Muscle of back (tissue), 11 donors: ENCODE results near the gene ADAR. TPM values are rescaled to one million over a fixed set of nuclear protein-coding genes. Genes with fewer than 3 reads are reported as not detected.

ENCODE experiments used
- DNase-seq, 3 donors: peaks; one replicate each; pipeline versions ENCODE4 v3.0.0 to v3.0.0-alpha.2; 2013
- polyA plus RNA-seq, 10 donors: library from polyadenylated mRNA; unstranded; fragments of 120-200 nt; gene quantifications; one replicate each; pipeline ENCODE4 v1.2.1, GENCODE V29; 2013; ENCODE audit not compliant: insufficient read length in 10 of 10

Gene ADAR
- polyA plus RNA-seq, 10 donors: 41.8 to 71.8 (median 50.3) TPM

DNA sequence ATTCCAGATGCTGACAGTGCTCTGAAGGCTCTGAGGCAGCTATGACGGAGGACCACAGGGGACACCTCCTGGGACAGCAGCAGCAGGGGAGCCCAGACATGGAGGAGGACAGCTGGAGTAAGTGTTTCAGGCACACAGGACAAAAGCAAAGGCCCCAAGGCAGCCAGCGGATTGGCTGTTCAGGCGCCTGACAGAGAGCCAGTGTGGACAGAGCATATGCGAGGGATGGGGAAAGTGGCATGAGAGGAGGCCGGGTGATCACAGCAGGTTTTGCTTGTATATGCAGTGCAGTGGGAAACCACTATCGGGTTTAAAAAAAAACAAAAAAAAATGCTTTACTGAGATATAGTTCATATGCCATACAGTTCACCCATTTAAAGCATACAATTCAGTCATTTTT, 21.3 kb downstream of the ADAR start:
- DNase-seq: no peak

DNA sequence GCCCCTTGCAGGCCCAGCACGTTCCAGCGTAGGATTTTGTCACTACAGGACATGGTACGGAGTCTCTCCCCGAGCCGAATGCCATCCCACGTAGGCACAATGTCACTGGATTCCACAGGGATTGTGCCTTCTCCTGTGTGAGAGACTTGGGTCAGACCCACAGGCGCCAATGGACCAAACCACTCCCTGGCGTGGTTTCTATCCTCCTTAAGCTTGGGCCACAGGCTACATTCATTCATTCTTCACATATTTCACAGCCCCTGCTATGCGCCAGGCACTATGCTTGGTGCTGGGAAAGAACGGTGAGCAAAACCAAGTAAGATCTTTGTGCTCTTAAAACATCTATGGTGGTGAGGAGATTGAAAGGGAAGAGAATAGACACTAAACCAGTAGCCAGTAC, 21.8 kb downstream of the ADAR start:
- no peak for DNase-seq

DNA sequence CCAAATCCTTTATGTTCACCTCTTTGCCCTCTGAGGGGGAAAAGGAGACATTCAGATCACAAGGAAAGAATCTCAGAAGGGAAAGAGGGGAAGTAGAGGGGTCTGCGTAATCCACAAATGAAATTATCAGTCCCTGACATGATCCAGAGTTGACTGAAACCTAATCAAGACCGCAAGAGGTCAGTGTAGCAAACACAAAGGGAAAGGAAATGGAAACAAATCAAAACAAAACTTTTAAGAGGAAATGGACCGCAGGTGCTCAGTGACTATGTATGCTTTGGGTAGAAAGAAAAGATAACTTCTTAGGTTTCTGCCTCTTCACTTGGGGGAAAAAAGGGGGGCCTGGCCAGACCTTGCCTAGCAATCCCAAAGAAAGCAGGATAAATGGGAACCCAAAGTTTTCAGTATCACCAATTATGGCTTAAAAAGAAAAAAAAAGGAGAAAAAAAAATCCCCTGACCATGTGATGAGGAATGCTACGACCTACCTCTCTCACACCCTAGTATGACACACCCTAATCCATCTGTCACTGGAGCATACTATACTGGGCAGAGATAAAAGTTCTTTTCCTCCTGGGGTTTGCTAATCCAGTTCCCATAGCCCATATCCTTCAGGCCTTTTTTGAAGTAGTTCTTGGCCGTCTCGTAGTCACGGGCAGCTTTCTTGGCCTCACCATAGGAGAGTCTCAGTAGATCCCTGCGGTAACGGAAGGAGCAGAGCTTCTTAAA, 23.6 kb downstream of the ADAR start:
- DNase-seq: no peak

DNA sequence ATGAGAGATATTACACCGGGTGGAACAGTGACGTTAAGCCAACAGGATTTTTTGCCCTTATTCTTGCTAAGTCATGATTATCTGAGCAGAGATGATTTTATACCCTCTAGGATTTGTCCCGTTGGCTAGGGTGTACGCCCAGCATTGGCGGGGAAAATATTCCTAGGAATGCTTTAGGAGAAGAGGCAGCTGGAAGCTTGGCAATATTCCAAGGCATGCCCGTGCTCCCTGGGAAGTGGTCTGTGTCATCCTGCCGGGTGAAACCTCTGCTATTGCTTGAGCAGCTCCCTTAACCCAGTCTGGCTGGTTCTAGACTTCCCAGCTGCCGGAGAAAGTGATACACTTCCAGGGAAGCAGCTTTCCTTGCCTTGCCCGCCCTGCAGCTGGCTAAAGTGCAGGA, 24.2 kb downstream of the ADAR start:
- peak in 1 of 3 donors; percentile 8 for DNase-seq

DNA sequence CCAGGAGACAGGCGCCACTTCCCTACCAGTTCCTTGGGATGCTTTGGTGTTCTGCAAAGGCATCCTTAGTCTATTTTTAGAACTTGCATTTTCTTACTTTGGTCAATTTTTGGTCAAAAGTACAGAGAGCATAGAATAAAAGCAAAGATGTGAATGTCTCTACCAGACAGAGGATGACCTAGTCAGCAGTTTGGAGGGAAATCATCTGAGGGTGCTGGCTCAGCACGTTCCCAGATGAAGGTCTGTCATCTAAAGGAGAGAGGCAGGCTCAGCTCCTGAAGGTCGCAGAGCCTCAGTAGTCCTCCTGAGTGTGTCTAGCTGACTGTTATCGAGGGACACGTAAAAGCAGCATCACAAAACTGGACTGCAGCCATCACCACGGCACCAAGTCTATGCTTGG, 25.1 kb downstream of the ADAR start:
- no peak for DNase-seq

DNA sequence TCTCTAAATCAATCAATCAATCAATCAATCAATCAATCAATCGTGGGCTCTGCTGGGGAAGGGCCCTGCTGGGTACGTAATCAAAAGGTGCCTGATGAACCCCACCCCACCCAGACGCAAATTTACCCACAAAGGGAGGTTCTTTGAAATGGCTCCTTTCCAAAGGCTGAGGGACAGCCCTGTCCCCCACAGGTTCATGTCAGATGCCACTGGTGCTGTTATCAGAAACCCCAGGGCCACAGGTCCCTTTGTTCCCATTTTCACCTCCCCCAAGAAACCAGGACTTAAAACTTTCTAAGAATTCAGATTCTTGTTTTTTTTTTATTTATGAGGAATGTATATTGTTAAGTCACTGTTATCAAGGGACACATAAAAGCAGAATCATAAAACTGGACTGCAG, 26.2 kb downstream of the ADAR start:
- DNase-seq: no peak

DNA sequence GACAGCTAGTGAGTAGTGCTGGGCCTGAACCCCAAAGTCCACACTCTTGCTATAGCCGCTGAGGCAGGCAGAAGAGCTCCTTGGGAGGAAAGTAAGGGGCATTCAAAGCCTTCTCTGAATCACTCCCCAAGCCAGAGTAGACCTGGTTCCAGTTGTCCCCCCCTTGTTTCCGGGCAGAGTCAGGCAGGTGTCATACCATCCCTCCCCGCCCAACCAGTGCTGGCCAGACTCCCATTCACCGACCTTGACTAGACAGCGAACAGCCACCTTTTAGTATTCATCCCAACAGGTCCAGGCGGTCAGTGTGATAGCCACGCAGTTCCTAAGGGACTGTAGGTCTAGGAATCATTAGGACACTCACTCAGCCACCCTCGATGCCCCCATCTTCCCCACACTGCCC, 28.6 kb downstream of the ADAR start:
- no peak for DNase-seq

DNA sequence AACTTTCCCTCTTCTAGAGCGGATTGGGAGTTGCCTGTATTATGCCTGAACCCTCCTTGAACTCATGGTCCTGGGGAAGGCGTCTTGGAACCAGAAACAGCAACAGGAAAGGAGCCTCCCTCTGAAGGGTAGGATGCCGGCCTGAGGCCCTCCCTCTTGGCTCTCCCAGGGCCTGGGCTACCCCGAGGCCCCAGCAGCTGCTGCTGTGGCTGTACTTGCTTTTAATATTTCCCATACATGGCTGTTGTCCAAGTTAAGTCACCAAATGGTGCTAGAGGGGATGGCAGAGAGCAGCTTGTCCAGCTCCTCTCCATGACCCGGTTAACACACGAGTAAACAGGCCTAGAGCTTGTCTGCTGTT, 29.9 kb downstream of the ADAR start:
- DNase-seq: peak in 2 of 3 donors; percentile 33 to 60

DNA sequence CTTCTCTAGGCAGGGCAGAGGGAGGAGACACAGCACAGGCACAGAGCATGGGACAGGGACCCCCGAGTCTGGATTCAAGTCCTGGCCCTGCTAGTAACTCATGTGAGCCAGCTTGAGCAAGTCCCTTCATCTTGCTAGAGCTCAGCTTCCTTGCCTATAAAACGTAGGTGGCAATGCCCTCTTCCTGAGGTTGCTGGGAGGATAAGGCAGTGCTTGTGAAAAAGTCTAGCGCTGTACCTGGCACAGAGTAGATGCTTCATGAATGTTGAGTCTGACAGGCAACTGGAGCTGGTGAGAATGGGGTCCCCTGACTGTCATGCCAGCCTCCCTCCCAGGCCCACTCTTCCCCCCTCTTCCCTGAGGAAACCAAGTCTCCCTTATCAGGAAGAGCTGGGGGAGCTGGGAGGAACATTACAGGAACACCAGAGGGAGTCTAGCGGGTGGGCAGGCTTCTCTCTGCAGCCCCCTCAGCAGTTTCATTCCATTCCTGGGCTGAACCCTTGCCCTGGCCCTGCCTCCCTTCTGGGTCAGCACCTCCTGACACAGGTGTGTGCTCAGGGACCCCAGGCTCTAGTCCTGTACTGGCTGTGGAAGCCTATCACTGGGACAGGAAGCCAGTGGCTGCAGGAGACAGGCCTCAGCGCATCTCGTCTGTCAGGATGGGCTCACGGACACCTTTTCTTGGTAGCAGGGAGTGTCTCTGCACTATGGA, 30.5 kb downstream of the ADAR start:
- no peak for DNase-seq

DNA sequence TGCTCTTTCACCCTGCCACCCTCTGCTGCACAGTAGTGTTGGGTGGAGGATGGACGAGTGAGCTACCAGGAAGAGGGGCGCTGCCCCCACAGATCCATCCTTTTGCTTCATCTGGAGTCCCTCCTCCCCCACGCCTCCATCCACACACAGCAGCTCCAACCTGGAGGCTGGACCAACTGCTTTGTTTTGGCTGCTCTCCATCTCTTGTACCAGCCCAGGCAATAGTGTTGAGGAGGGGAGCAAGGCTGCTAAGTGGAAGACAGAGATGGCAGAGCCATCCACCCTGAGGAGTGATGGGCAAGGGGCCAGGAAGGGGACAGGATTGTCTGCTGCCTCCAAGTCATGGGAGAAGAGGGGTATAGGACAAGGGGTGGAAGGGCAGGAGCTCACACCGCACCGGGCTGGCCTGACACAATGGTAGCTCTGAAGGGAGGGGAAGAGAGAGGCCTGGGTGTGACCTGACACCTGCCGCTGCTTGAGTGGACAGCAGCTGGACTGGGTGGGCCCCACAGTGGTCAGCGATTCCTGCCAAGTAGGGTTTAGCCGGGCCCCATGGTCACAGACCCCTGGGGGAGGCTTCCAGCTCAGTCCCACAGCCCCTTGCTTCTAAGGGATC, 31.9 kb downstream of the ADAR start:
- DNase-seq: no peak

DNA sequence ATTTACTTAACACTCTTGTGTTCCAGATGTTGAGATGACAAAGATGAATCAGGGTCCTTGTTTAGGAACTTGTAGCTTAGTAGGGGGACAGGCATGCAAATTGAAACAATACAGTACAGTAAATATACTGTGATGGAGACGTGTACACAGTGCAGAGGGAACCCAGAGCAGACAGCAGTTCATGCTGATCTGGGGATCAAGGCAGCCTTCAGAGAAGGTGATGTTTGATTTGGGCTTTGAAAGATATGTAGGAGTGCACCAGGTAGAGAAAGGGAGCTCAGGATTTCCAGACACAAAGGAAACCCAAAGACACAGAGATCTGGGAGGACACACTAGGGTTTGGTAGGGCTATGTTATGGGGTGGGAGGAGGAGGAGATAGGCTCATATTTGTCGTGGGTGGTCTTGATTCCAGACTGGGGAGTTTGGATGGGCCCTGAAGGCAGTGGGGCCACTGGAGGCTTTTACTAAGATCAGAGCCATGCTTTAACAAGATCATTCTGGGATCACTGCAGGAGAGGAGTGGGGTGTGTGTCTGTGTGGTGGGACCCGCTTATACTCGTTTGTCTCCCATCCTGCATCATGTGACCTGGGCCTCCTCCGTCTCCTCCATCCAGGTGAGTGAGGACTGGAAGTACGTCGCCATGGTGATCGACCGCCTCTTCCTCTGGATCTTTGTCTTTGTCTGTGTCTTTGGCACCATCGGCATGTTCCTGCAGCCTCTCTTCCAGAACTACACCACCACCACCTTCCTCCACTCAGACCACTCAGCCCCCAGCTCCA, 32.6 kb downstream of the ADAR start:
- DNase-seq: no peak

DNA sequence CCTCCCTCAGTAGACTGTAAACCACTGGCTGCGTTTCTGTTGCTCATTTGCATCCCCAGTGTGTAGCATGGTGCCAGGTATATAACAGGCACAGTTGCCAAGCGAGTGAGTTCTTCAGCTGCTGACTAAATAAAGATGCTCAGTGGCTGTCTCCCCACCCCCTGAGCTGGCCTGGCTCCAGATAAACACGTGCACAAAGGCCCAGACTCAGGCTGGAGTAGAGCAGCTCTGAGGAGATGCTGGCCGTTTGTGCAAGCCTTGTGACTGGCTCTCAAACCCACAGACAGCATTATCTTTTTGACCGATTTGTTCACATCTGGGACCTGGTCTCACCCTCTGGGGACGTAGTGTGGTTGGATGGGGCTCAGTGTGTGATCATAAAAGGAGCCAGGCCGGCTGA, 33.3 kb downstream of the ADAR start:
- DNase-seq: peak; percentile 43 to 61 (median 50)

DNA sequence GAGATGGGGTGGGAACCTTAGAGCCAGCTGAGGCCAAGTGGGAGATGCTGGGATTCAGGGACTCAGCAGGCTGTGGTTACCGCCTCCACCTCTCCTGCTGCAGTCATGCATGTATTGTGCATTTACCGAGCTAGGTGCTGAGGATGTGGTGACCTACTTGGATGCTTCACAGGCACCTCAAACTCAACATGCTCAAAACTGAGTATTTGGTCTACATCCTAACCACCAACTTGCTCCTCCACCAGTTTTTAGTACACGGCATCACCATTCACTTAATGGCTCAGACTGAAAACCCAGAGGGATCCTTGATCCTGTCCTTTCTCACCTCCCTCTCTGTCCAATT, 34.8 kb downstream of the ADAR start:
- DNase-seq: no peak

DNA sequence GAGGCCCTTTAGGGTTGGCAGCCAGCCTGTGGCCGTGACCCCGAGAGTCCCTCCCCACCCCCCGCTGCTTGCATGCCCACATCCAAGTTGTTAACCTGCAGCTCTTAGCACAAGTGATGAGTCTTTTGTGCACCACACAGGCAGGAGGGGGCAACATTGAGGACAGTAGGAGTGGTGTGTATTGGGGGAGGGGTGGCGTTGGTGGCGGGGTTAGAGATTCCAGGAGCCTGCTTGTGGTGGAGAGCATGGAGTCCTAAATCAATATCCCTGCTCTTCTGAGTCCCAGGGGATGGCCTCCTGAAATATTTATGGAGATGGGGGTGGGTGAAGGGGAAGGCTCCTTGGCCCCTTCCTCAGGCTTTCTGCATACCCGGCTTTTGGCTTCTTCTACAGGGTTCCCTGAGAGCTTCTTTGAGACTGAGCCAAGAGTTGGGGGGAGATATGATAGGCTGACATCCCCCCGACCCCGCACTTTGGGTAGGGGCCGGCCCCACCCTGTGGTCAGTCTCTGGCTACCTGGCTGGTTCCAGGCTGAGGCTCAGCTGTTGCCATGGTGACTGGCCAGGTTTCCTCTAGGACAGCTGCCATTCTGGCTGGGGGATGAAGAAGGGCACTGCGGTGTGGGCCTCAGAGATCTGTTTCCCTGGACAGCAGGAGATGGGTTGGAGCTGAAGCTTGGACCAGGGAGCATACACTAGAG, 35.4 kb downstream of the ADAR start:
- no peak for DNase-seq

DNA sequence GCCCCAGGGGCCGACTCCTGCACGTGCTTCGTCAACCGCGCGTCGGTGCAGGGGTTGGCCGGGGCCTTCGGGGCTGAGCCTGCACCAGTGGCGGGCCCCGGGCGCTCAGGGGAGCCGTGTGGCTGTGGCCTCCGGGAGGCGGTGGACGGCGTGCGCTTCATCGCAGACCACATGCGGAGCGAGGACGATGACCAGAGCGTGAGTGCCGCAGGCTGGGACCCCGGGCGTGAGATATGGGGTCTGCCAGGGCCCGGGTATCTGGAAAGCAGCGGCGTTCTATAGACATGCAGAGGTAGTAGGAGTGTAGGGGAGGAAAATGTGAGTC, 36.1 kb downstream of the ADAR start:
- no peak for DNase-seq

DNA sequence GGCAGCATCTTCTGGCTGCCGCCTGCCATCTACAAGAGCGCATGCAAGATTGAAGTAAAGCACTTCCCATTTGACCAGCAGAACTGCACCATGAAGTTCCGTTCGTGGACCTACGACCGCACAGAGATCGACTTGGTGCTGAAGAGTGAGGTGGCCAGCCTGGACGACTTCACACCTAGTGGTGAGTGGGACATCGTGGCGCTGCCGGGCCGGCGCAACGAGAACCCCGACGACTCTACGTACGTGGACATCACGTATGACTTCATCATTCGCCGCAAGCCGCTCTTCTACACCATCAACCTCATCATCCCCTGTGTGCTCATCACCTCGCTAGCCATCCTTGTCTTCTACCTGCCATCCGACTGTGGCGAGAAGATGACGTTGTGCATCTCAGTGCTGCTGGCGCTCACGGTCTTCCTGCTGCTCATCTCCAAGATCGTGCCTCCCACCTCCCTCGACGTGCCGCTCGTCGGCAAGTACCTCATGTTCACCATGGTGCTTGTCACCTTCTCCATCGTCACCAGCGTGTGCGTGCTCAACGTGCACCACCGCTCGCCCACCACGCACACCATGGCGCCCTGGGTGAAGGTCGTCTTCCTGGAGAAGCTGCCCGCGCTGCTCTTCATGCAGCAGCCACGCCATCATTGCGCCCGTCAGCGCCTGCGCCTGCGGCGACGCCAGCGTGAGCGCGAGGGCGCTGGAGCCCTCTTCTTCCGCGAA, 36.6 kb downstream of the ADAR start:
- DNase-seq: no peak

DNA sequence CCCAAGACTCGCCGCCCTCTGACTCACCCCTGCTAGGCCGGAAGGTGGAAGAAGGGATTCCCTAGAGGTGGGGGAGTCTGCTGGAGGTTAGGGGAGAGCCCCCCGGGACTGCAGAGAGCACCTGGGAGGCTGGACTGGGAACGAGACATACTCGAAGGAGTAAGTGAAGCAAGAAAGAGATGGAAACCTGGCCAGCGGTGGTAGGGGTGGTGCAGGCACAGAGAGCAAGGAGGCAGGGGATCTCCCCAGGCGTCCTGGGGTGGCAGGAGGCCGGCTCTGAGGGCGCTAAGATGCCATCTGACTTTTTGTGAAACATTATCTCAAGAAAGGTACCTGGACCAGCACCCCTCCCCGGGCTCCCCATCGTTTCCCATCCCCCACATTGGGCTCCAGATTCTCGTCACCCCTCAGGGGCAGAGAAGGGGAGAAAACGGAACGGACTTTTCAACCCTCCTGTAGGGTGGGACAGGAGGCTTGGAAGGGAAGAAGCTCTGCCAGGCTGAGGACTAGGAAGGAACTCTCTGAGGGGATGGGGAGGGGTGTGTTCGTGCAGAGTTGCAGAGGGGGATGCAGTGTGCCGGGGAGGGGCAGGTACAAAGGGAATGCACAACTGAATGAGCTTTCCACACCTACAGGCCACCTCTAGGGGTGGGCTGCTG, 39.7 kb downstream of the ADAR start:
- no peak for DNase-seq

DNA sequence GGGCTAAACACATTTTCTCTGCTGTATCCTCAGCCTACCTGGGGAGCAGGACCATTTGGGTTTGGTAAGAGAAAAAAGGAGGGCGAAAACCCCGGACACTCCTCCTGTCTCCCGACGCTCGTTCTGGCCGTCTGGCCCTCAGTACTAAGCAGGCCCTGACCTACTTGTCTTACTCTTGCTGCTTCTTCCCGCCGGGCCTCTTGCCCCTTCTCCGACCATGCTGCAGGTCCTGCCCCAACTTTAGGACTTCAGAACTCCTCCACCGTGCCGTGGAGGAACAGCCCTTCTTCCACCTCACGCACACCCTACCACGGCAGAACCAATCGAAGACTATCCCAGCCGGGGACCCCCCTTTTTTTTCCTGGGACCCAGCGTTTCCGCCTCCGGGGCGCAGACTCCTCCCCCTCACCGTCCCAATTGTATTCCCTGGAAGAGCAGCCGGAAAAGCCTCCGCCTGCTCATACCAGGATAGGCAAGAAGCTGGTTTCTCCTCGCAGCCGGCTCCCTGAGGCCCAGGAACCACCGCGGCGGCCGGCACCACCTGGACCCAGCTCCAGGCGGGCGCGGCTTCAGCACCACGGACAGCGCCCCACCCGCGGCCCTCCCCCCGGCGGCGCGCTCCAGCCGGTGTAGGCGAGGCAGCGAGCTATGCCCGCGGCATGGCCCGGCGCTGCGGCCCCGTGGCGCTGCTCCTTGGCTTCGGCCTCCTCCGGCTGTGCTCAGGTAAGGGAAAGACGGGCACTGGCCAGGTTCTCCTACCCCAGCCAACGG, 40.4 kb downstream of the ADAR start, which contains the start of gene CHRNB2:
Gene CHRNB2 (plus strand): TSS at position 393 of the 771 bp plus-strand sequence. CDS start 267 bp downstream, at position 660.
- DNase-seq: peak; percentile 39 to 77 (median 41)

DNA sequence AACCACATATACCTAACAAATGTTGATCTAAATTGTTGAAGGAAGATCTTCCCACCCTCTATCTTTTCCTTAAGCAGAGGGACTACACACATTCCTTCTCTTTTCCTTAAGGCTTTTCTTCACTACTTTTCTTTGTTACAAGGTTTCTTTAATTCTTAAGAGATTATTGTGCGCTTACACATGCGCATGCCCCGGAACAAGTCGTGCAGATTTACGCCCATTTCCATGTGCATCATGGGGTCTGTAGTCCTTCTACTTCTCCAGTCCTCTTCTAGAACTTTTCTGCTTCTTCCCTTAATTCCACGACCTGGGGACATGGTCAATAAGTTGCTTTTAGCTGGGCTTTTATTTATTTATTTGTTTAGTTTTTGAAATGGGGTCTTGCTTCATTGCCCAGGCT, 42.1 kb downstream of the ADAR start:
- DNase-seq: no peak
